H54 (cell line): ENCODE measurements around the gene ADO.

Source experiments
- DNase-seq: peaks from one replicate; pipeline ENCODE4 v3.0.0; 2011; ENCODE audit warnings: low spot score, mixed read lengths; ENCODE audit not compliant: insufficient read length
- FAIRE-seq: peaks from 3 replicates; lab custom pipeline; 2011; peaks lifted over from hg19 to GRCh38; lab: Jason Lieb, UNC
- POLR2A ChIP-seq: IDR thresholded peaks from 2 replicates; pipeline ENCODE4 v1.6.1; 2011; ENCODE audit warnings: low read depth, mild to moderate bottlenecking, low read length

The ADO gene

GRCh38 chr10:62805231-62806099 lies 945 bp downstream of the ADO start:
- FAIRE-seq (no peak), DNase-seq (no peak)
- no peak for TF ChIP-seq POLR2A

GRCh38 chr10:62806251-62806650 lies 1.7 kb downstream of the ADO start:
- TF ChIP-seq POLR2A, result no peak
- DNase-seq (no peak), FAIRE-seq (peak; percentile 45)

- FAIRE-seq (peak; percentile 27), DNase-seq (no peak)
- TF ChIP-seq POLR2A, result no peak
Observed at GRCh38 chr10:62810156-62810902, 5.8 kb downstream of the ADO start.

GRCh38 chr10:62811159-62811875 lies 6.8 kb downstream of the ADO start:
- no peak for TF ChIP-seq POLR2A
- FAIRE-seq, result no peak
- no peak for DNase-seq

- FAIRE-seq (no peak), DNase-seq (no peak)
- TF ChIP-seq POLR2A, result no peak
Observed at GRCh38 chr10:62812672-62813439, 8.3 kb downstream of the ADO start.

- FAIRE-seq (no peak), DNase-seq (no peak)
- TF ChIP-seq POLR2A, result no peak
Observed at GRCh38 chr10:62813453-62813852, 8.9 kb downstream of the ADO start.

GRCh38 chr10:62813981-62814380 lies 9.5 kb downstream of the ADO start:
- DNase-seq, result no peak
- no peak for TF ChIP-seq POLR2A
- FAIRE-seq, result no peak

GRCh38 chr10:62814756-62815380 lies 10.3 kb downstream of the ADO start:
- no peak for FAIRE-seq
- no peak for DNase-seq
- no peak for TF ChIP-seq POLR2A

- DNase-seq, result no peak
- no peak for FAIRE-seq
- TF ChIP-seq POLR2A, result no peak
Observed at GRCh38 chr10:62815381-62816075, 11.0 kb downstream of the ADO start.

GRCh38 chr10:62816076-62816330 lies 11.5 kb downstream of the ADO start:
- no peak for FAIRE-seq
- no peak for TF ChIP-seq POLR2A
- DNase-seq, result no peak

- FAIRE-seq (peak; percentile 71), DNase-seq (peak; percentile 99)
- no peak for TF ChIP-seq POLR2A
Observed at GRCh38 chr10:62816331-62817120, 12.0 kb downstream of the ADO start, which contains the start of gene EGR2. EGR2 (minus strand) TSS chr10:62816366; CDS start chr10:62816029, 337 bp downstream.
